Astrocyte (in vitro differentiated cells and primary cell): ENCODE measurements around the gene CORO2B. TPM values are rescaled to one million over a fixed set of nuclear protein-coding genes. Genes with fewer than 3 reads are reported as not detected.

Experiments used
- DNase-seq: peaks from one replicate; pipeline ENCODE4 v3.0.0-alpha.2; 2010; ENCODE audit warnings: low read depth
- FAIRE-seq: peaks from 2 replicates; lab custom pipeline; 2011; peaks lifted over from hg19 to GRCh38; lab: Jason Lieb, UNC
- H2AFZ ChIP-seq: 2 replicates; pipeline ENCODE4 v1.6.0; 2012; ENCODE audit warnings: low read depth, low read length, inconsistent platforms
- H3K27ac ChIP-seq: 2 replicates; pipeline ENCODE4 v1.5.1; 2011; ENCODE audit warnings: low read depth, low read length, inconsistent platforms
- H3K27me3 ChIP-seq: 2 replicates; pipeline ENCODE4 v1.6.0; 2011; ENCODE audit warnings: low read length, inconsistent platforms; ENCODE audit not compliant: insufficient read depth
- H3K36me3 ChIP-seq: 2 replicates; pipeline ENCODE4 v1.5.1; 2011; ENCODE audit warnings: low read length, inconsistent platforms; ENCODE audit not compliant: insufficient read depth
- H3K4me1 ChIP-seq: 2 replicates; pipeline ENCODE4 v1.5.1; 2011; ENCODE audit warnings: low read length, inconsistent platforms; ENCODE audit not compliant: insufficient read depth
- H3K4me2 ChIP-seq: 2 replicates; pipeline ENCODE4 v1.6.0; 2012; ENCODE audit warnings: low read length, inconsistent platforms
- H3K4me3 ChIP-seq: 2 replicates; pipeline ENCODE4 v1.5.1; 2011; ENCODE audit warnings: low read depth, mild to moderate bottlenecking, low read length, inconsistent platforms; ENCODE audit not compliant: insufficient read depth
- H3K79me2 ChIP-seq: 2 replicates; pipeline ENCODE4 v1.6.0; 2012; ENCODE audit warnings: mild to moderate bottlenecking, low read length, inconsistent platforms; ENCODE audit not compliant: insufficient read depth
- H3K9ac ChIP-seq: 2 replicates; pipeline ENCODE4 v1.6.0; 2012; ENCODE audit warnings: mild to moderate bottlenecking, low read length, inconsistent platforms
- H3K9me3 ChIP-seq: 2 replicates; pipeline ENCODE4 v1.5.1; 2012; ENCODE audit warnings: low read depth, mild to moderate bottlenecking, low read length, inconsistent platforms; ENCODE audit not compliant: insufficient read depth
- H4K20me1 ChIP-seq: 2 replicates; pipeline ENCODE4 v1.6.0; 2012; ENCODE audit warnings: low read length, inconsistent platforms; ENCODE audit not compliant: insufficient read depth
- H3K27ac Mint-ChIP-seq: one replicate; pipeline ENCODE4 v1.8.0; 2021; ENCODE audit warnings: mild to moderate bottlenecking, mixed read lengths; ENCODE audit not compliant: unreplicated experiment
- H3K27me3 Mint-ChIP-seq: one replicate; pipeline ENCODE4 v1.8.0; 2021; ENCODE audit warnings: low read depth, mixed read lengths; ENCODE audit not compliant: unreplicated experiment
- H3K36me3 Mint-ChIP-seq: one replicate; pipeline ENCODE4 v1.8.0; 2021; ENCODE audit warnings: low read depth, mixed read lengths; ENCODE audit not compliant: unreplicated experiment
- H3K4me1 Mint-ChIP-seq: one replicate; pipeline ENCODE4 v1.8.0; 2021; ENCODE audit warnings: low read depth, mixed read lengths; ENCODE audit not compliant: unreplicated experiment
- H3K4me3 Mint-ChIP-seq: one replicate; pipeline ENCODE4 v1.8.0; 2021; ENCODE audit warnings: mild to moderate bottlenecking, moderate library complexity, mixed read lengths; ENCODE audit not compliant: unreplicated experiment
- H3K9me3 Mint-ChIP-seq: one replicate; pipeline ENCODE4 v1.8.0; 2021; ENCODE audit warnings: mild to moderate bottlenecking, mixed read lengths; ENCODE audit not compliant: unreplicated experiment
- EZH2 ChIP-seq: IDR thresholded peaks from 2 replicates; pipeline ENCODE4 v1.6.1; 2012; ENCODE audit warnings: mild to moderate bottlenecking, low read length, inconsistent platforms; ENCODE audit not compliant: insufficient read depth
- total RNA-seq: library from RNA; stranded (reverse); gene quantifications from 2 replicates; pipeline ENCODE4 v1.2.1, GENCODE V29; 2021
- TF ChIP-seq, protein P1 (sequence below): IDR thresholded peaks from 2 replicates; pipeline ENCODE4 v1.5.1; 2011; ENCODE audit warnings: low read depth, mild to moderate bottlenecking, inconsistent platforms, low read length, moderate library complexity; ENCODE audit not compliant: insufficient read depth

CORO2B gene
- total RNA-seq, 1 donor from 2014 or later = 7.4 TPM

DNA sequence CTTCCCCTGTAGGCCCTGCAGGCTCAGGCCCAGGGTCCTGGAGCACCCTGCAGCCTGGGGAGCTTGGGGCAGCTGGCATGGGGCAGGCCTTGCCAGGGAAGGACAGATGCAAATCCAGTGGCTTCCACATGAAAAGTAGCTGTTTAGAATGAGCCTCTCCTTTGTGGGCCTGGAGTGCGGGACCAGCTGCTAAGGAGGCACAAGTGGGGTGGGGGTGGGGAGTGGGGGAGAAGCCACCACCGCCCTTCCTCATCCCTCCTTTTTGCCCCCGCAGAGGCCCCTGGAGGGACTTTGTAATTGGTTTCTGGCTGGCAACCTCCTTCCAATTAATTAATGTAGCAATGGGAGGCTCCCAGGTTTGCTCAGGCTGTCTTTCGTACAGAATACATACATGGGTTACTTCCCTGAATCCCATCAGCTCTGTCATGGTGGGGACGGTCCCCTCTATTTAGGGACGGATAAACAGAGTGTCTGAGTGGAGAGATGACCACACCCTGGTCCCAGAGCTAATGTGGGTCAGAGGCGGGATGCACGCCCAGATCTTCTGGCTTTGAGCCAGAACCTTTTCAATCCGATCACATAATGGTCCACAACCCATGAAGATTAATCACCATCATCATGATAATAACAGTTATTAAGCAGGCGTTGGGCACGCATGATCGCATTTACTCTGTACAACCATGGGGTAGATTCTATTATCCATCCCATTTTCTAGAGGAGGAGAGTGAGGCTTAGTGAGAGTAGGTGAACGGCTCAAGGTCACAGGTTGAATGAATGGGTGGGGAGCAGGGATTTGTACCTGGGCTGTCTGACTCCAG lies 6.2 kb downstream of the CORO2B start:
- Mint-ChIP-seq H3K4me1 (peaks cover 46% of the 10 kb centered on the region), H3K4me3 (no peak overlapping the region), H3K27me3 (peaks cover 3% of the 10 kb centered on the region), H3K27ac (no peak overlapping the region), H3K36me3 (no peaks in the 10 kb centered on the region), H3K9me3 (no peaks in the 10 kb centered on the region)
- Histone ChIP-seq H3K9ac (peak overlapping the region; percentile 0), H3K4me3 (no peak overlapping the region), H3K9me3 (no peaks in the 10 kb centered on the region), H3K27ac (peak overlapping the region; percentile 48), H3K4me2 (peak overlapping the region; percentile 46), H3K79me2 (peaks cover 97% of the 10 kb centered on the region), H4K20me1 (peaks cover 15% of the 10 kb centered on the region), H3K36me3 (no peaks in the 10 kb centered on the region), H3K27me3 (no peaks in the 10 kb centered on the region), H2AFZ (no peak overlapping the region), H3K4me1 (peaks cover 66% of the 10 kb centered on the region)
- no peak for FAIRE-seq
- DNase-seq = no peak
- TF ChIP-seq, protein P1, sequence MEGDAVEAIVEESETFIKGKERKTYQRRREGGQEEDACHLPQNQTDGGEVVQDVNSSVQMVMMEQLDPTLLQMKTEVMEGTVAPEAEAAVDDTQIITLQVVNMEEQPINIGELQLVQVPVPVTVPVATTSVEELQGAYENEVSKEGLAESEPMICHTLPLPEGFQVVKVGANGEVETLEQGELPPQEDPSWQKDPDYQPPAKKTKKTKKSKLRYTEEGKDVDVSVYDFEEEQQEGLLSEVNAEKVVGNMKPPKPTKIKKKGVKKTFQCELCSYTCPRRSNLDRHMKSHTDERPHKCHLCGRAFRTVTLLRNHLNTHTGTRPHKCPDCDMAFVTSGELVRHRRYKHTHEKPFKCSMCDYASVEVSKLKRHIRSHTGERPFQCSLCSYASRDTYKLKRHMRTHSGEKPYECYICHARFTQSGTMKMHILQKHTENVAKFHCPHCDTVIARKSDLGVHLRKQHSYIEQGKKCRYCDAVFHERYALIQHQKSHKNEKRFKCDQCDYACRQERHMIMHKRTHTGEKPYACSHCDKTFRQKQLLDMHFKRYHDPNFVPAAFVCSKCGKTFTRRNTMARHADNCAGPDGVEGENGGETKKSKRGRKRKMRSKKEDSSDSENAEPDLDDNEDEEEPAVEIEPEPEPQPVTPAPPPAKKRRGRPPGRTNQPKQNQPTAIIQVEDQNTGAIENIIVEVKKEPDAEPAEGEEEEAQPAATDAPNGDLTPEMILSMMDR = no peak
- TF ChIP-seq EZH2 = no peak

DNA sequence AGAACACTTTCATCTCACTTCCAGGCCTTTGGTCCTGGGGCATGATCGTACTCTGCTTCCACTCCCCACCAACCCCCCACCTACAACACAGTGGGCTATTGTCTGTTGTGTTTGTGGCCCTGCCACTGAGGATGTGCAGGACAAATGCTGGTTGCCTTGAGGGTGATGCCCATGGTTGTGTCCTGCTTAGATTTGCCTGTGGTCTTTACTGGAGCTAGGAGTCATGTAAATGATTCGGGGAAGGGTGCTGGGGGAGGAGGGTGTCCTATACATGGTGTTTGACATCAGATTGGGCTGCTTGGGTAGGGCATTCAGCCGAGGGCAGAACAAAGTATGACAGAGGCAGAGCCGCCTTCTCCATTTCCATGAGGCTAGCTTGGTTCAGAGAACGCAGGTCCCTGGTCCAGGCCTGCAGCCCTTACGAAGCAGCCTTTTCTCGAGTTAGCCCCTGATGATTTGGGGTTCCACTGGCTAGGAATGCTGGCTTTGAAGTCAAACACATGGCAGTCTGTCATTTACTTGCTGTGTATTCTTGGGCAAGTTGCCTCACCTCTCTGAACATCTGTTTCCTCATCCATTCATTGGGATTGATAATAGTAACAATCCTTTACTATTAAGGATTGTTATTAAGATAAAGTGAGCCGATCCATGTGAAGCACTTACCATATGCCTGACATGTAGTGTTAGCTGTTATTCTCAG lies 6.9 kb downstream of the CORO2B start:
- Mint-ChIP-seq H3K4me3 (no peak overlapping the region), H3K9me3 (no peaks in the 10 kb centered on the region), H3K4me1 (peaks cover 47% of the 10 kb centered on the region), H3K36me3 (no peaks in the 10 kb centered on the region), H3K27me3 (peaks cover 3% of the 10 kb centered on the region), H3K27ac (peak overlapping the region; percentile 5)
- FAIRE-seq (no peak), DNase-seq (no peak)
- Histone ChIP-seq H2AFZ (no peak overlapping the region), H3K9me3 (no peaks in the 10 kb centered on the region), H3K36me3 (no peaks in the 10 kb centered on the region), H3K9ac (peak overlapping the region; percentile 0), H3K4me3 (no peak overlapping the region), H3K27ac (peak overlapping the region; percentile 48), H3K4me2 (peak overlapping the region; percentile 46), H3K27me3 (no peaks in the 10 kb centered on the region), H4K20me1 (peaks cover 9% of the 10 kb centered on the region), H3K79me2 (peaks cover 97% of the 10 kb centered on the region), H3K4me1 (peaks cover 67% of the 10 kb centered on the region)
- no peak for TF ChIP-seq EZH2
- TF ChIP-seq, protein P1 = no peak
